ENCODE data around the gene USP9X. TPM values are rescaled to one million over a fixed set of nuclear protein-coding genes. Genes with fewer than 3 reads are reported as not detected.

Gene USP9X
- total and polyA plus RNA-seq, 9 of the 15 experiments (the other 6 are each of a cell fraction or from before 2014, with no cell fraction given) = 10.9 to 47.8 (median 29.5) TPM

DNA sequence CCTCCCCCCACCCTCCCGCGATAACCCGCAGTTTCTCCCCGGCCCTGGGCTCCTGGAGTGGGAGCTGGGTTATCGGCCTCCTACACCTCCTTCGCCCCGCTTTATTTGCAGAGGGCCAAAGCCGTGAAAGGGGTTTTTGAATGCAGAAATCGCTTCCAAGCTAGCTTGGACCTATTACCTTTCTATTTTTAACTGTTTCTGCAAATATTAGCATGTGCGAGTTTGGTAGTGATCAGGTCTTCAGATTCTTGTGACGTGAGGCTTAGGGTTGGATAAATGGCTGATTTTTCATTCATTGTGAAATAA is 1.3 kb downstream of the USP9X start (continued):
- TF ChIP-seq, protein P1, sequence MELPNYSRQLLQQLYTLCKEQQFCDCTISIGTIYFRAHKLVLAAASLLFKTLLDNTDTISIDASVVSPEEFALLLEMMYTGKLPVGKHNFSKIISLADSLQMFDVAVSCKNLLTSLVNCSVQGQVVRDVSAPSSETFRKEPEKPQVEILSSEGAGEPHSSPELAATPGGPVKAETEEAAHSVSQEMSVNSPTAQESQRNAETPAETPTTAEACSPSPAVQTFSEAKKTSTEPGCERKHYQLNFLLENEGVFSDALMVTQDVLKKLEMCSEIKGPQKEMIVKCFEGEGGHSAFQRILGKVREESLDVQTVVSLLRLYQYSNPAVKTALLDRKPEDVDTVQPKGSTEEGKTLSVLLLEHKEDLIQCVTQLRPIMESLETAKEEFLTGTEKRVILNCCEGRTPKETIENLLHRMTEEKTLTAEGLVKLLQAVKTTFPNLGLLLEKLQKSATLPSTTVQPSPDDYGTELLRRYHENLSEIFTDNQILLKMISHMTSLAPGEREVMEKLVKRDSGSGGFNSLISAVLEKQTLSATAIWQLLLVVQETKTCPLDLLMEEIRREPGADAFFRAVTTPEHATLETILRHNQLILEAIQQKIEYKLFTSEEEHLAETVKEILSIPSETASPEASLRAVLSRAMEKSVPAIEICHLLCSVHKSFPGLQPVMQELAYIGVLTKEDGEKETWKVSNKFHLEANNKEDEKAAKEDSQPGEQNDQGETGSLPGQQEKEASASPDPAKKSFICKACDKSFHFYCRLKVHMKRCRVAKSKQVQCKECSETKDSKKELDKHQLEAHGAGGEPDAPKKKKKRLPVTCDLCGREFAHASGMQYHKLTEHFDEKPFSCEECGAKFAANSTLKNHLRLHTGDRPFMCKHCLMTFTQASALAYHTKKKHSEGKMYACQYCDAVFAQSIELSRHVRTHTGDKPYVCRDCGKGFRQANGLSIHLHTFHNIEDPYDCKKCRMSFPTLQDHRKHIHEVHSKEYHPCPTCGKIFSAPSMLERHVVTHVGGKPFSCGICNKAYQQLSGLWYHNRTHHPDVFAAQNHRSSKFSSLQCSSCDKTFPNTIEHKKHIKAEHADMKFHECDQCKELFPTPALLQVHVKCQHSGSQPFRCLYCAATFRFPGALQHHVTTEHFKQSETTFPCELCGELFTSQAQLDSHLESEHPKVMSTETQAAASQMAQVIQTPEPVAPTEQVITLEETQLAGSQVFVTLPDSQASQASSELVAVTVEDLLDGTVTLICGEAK (IDR thresholded peaks at IDR 0.05) = no peak
- TF ChIP-seq, protein P1 (CRISPR knock-in tag; IDR thresholded peaks at IDR 0.05) = no peak
- TF ChIP-seq, protein P2, sequence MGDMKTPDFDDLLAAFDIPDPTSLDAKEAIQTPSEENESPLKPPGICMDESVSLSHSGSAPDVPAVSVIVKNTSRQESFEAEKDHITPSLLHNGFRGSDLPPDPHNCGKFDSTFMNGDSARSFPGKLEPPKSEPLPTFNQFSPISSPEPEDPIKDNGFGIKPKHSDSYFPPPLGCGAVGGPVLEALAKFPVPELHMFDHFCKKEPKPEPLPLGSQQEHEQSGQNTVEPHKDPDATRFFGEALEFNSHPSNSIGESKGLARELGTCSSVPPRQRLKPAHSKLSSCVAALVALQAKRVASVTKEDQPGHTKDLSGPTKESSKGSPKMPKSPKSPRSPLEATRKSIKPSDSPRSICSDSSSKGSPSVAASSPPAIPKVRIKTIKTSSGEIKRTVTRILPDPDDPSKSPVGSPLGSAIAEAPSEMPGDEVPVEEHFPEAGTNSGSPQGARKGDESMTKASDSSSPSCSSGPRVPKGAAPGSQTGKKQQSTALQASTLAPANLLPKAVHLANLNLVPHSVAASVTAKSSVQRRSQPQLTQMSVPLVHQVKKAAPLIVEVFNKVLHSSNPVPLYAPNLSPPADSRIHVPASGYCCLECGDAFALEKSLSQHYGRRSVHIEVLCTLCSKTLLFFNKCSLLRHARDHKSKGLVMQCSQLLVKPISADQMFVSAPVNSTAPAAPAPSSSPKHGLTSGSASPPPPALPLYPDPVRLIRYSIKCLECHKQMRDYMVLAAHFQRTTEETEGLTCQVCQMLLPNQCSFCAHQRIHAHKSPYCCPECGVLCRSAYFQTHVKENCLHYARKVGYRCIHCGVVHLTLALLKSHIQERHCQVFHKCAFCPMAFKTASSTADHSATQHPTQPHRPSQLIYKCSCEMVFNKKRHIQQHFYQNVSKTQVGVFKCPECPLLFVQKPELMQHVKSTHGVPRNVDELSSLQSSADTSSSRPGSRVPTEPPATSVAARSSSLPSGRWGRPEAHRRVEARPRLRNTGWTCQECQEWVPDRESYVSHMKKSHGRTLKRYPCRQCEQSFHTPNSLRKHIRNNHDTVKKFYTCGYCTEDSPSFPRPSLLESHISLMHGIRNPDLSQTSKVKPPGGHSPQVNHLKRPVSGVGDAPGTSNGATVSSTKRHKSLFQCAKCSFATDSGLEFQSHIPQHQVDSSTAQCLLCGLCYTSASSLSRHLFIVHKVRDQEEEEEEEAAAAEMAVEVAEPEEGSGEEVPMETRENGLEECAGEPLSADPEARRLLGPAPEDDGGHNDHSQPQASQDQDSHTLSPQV (IDR thresholded peaks at IDR 0.05) = no peak
- peak; percentile 50 for TF ChIP-seq TAF1 (IDR thresholded peaks at IDR 0.05; ENCODE audit: control insufficient read depth, extremely low read depth, insufficient read depth, low read length, severe bottlenecking)
- TF ChIP-seq ZNF551 (CRISPR knock-in tag; IDR thresholded peaks at IDR 0.05) = no peak
- no peak for TF ChIP-seq NR4A1 (CRISPR knock-in tag; IDR thresholded peaks at IDR 0.05)
- TF ChIP-seq NR4A1 (tag; IDR thresholded peaks at IDR 0.05) = no peak
- TF ChIP-seq, protein P3, sequence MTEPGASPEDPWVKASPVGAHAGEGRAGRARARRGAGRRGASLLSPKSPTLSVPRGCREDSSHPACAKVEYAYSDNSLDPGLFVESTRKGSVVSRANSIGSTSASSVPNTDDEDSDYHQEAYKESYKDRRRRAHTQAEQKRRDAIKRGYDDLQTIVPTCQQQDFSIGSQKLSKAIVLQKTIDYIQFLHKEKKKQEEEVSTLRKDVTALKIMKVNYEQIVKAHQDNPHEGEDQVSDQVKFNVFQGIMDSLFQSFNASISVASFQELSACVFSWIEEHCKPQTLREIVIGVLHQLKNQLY (CRISPR knock-in tag; conservative IDR thresholded peaks at IDR 0.05) = no peak
- TF ChIP-seq SIN3B (IDR thresholded peaks at IDR 0.05; ENCODE audit: low read depth) = no peak
- 0 out of 2 replicates have a peak, but pooled peaks have one; percentile 35 for TF ChIP-seq BRD4 (IDR thresholded peaks at IDR 0.05)
- no peak for TF ChIP-seq ARNT (IDR thresholded peaks at IDR 0.05)
- no peak for TF ChIP-seq STAG1 (CRISPR knock-in tag; IDR thresholded peaks at IDR 0.05; ENCODE audit: borderline replicate concordance)
- TF ChIP-seq, protein P4, sequence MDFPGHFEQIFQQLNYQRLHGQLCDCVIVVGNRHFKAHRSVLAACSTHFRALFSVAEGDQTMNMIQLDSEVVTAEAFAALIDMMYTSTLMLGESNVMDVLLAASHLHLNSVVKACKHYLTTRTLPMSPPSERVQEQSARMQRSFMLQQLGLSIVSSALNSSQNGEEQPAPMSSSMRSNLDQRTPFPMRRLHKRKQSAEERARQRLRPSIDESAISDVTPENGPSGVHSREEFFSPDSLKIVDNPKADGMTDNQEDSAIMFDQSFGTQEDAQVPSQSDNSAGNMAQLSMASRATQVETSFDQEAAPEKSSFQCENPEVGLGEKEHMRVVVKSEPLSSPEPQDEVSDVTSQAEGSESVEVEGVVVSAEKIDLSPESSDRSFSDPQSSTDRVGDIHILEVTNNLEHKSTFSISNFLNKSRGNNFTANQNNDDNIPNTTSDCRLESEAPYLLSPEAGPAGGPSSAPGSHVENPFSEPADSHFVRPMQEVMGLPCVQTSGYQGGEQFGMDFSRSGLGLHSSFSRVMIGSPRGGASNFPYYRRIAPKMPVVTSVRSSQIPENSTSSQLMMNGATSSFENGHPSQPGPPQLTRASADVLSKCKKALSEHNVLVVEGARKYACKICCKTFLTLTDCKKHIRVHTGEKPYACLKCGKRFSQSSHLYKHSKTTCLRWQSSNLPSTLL (IDR thresholded peaks at IDR 0.05) = no peak
- no peak for TF ChIP-seq RFX1 (IDR thresholded peaks at IDR 0.05)
